NCI-H526 treated with DMSO at 0.1 percent for 48 hours (cell line): ENCODE measurements around the gene DGKG.
A peak's percentile ranks its signal among the peaks of the same experiment; 100 is the strongest.

Source experiments
- DNase-seq: peaks from one replicate; lab custom pipeline; 2025; lab: John Stamatoyannopoulos, UW

The DGKG gene

GRCh38 chr3:186318135-186318534, 43.9 kb downstream of the DGKG start:
- DNase-seq = no peak

- DNase-seq = no peak
Observed at GRCh38 chr3:186317478-186317877, 44.6 kb downstream of the DGKG start.

GRCh38 chr3:186316666-186317260, 45.3 kb downstream of the DGKG start:
- DNase-seq = no peak

- DNase-seq = no peak
Observed at GRCh38 chr3:186315581-186316354, 46.3 kb downstream of the DGKG start.

DNA sequence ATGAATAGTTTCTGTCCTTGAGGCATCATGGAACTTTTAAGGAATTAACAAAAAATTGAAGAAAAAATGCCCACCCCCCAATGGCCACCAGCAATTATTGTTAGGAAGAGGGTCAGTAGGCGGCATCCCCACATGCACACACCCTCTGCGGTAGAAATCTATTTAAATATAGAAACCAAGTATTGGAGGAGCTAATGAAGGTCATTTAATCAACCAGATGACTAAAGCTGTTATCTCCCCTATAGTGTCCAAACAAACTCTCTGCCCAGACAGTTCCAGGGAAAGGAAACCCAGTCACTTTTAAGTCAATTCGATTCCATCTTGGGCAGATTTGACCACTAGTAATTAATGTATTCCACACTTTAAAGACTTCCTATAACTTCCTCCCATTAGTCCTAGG, 47.1 kb downstream of the DGKG start:
- no peak for DNase-seq

DNA sequence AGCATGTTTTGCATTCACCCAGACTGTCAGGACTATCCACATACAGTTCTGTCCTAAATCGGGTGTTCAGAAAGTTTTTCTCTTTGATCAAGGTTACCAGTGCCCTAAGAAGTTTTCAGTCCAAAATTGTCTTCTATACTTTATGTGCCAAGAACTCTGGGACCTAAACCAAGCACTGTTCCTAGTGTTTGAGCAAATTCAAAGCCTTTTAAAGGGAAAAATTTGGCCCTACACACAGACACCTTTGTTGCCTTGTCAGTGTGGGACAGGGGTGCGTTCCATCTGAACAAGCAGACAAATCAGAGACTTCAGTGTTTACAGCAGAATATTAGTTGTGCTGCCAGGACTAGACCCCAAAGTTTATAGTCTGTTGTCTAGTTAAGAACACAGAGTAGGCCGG, 50.6 kb downstream of the DGKG start:
- DNase-seq = no peak

- no peak for DNase-seq
Observed at GRCh38 chr3:186308549-186308948, 53.5 kb downstream of the DGKG start.

GRCh38 chr3:186307594-186308221, 54.3 kb downstream of the DGKG start:
- no peak for DNase-seq

GRCh38 chr3:186305286-186305685, 56.7 kb downstream of the DGKG start:
- DNase-seq = no peak

DNA sequence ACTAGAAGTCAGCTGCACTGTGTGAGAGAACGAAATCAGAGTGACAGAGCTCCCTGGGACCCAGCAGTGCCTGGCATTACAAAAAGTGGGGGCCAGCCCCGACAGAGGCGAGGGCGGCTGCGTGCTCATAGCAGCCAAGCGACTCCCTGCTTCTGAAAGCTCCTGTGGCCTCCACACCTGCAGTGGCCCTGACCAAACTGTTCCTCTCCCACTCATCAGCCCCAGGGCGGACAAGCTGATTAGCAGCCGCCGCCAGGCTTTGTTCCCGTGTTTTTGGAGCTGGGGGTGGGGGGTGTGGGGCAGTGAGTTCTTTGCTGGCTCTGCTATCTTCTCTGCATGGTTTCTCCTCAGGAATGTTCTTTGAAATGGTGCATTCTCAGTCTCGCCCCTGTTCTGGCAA, 58.1 kb downstream of the DGKG start:
- DNase-seq = no peak

GRCh38 chr3:186299327-186299726, 62.7 kb downstream of the DGKG start:
- DNase-seq = no peak

- DNase-seq = no peak
Observed at GRCh38 chr3:186298876-186299275, 63.2 kb downstream of the DGKG start.

DNA sequence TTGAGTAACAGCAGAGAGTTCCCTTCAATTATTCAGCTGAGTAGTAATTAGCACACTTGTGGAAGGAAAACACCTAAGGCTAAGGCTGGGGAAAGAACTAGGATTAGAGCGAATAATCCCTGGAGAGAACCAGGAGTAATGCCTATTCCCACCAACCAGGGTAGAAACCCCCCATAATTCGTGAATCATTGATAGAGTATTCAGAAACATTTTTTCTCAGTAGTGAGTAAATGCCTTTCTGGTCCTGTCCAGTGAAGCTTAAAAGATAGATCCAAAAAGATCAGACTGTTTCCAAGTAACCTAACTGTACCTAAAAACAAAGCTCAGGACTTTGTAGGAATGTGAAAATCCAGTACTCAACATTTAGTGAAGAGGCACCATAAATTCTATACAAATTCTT, 71.2 kb downstream of the DGKG start:
- DNase-seq = no peak

- DNase-seq = no peak
Observed at GRCh38 chr3:186287711-186288110, 74.3 kb downstream of the DGKG start.

- no peak for DNase-seq
Observed at GRCh38 chr3:186286114-186286513, 75.9 kb downstream of the DGKG start.

- DNase-seq = no peak
Observed at GRCh38 chr3:186284661-186285060, 77.4 kb downstream of the DGKG start.

DNA sequence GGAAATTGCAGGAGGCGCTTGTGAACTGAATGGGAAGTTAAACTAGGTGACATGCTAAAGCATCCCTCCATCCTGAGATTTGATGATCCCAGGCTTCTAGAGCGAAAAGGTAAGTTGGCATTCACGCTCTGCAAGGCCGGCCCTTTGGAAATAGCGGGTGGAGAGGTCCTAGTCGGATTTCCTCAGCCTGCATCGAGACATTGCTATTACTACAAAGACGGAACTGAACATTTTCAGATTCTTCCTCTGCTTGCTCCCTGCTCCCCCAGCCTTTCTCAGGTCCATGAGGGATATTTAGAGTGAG, 77.7 kb downstream of the DGKG start:
- no peak for DNase-seq

DNA sequence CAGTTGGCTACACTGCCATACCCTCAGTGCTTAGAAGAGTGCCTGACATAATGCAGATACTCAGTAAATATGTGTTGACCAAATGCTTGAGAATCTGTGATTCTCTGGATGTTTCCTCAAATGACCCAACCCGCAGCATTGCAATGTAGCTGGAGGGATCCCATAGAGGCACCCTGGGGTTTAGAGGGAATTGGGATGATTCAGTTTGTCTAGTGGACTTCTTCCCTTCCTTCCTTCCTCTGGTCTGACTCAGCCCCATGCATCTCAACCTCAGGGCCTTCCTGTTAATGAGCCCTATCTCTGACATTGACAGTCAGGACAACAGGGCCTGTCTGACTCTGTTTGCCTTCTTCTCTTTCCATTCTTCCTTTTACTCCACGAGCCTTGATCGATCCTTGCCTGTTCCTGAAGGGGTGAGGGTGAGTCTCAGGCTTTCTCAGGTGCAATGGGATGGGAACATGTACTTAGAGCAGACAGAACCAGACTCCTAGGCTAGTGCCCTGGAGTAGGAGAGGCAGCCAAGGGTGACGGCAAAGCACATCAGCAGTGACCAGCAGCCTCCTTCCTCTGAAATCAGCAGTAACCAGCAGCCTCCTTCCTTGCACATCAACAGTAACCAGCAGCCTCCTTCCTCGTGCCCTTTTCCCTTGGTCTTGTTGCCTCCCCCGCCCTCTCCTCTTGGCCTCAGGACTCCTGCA, 78.2 kb downstream of the DGKG start:
- no peak for DNase-seq

DNA sequence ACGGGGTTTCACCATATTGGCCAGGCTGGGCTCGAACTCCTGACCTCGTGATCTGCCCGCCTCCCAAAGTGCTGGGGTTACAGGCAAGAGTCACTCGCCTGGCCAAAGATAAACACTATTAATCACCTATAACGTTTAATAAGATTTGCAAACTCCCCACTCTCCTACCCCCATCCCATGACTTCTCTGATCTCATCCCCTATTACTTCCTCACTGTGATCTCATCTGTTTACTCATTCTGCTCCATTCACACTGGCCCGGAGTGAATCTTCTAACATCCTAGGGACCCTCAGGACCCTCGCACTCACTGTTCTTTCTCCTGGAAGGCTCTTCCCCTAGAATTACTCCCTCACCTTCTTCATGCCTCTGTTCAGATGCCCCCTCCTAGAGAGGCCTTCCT, 78.9 kb downstream of the DGKG start:
- DNase-seq = no peak

- DNase-seq = no peak
Observed at GRCh38 chr3:186281176-186281575, 80.9 kb downstream of the DGKG start.

DNA sequence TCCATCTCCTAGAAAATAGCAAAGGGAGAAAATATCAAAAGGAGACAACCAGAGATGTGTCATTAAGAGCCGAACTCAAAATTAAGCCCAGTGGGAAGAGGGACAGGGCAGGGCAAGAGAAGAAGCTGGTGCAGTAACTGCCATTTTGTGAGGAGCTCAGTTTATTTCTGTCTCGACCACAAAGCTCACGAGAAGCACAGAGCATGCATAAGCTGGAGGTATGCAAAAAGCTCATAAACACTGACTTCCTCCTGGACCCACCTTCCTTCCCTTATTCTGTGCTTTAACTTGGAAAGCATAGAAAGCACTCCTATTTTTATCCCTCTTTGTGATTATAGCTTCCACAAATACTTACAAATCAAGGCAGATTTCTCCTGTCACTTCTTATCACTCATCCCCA, 81.3 kb downstream of the DGKG start:
- DNase-seq = no peak

GRCh38 chr3:186277268-186277909, 84.6 kb downstream of the DGKG start:
- DNase-seq = peak; percentile 37

DNA sequence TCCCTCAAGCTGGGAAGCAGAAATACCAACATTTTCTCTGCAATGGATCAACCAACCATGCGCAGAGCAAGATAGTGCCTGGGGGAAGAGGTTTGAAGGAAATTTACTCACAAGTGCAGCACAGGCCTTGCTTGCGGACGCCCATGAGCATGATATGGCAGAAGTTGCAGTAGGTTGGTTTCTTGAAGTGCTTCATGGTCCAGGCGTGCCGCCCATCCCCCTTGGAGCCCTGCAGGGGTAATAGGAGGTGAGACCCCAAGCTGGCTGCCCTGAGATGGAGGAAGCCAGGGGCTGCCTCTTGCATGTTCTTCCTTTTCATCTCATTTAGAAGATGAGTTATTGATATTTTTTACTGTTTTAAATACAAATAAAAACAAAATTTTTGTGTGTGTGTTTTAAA, 86.6 kb downstream of the DGKG start:
- no peak for DNase-seq
